Common myeloid progenitor, CD34-positive (primary cell): ENCODE measurements around the gene SLC7A5.

Source experiments
- CTCF ChIA-PET: fragments of 350-600 bp; sonication (Branson Sonifier 250); formaldehyde crosslinking; loops from one replicate; lab custom pipeline; 2021; ENCODE audit warnings: antibody characterized with exemption; lab: Charles Lee
- POLR2A ChIA-PET: fragments of 350-600 bp; sonication (Branson Sonifier 250); formaldehyde crosslinking; loops from one replicate; lab custom pipeline; 2021; ENCODE audit warnings: antibody characterized with exemption; lab: Charles Lee
- DNase-seq, 3 donors: peaks; one replicate each; pipeline versions ENCODE4 v3.0.0 to v3.0.0-alpha.2; 2013
- H3K27ac ChIP-seq, 2 experiments: 1 replicate in 1 of 2; 2 replicates in 1 of 2; pipeline ENCODE4 v1.7.0; 2013; ENCODE audit warnings: inconsistent platforms in 2 of 2, low read length in 2 of 2, mild to moderate bottlenecking in 2 of 2, low read depth in 1 of 2, moderate library complexity in 1 of 2; ENCODE audit not compliant: severe bottlenecking in 2 of 2, insufficient read depth in 1 of 2, poor library complexity in 1 of 2
- H3K27me3 ChIP-seq, 5 experiments: replicated peaks in 2 of 5; 1 replicate in 3 of 5; 2 replicates in 2 of 5; pipeline versions ENCODE4 v1.6.1 to v1.7.0; 2013; ENCODE audit warnings: low read length in 4 of 5, mild to moderate bottlenecking in 2 of 5, moderate library complexity in 2 of 5, inconsistent platforms in 1 of 5; ENCODE audit not compliant: insufficient read depth in 5 of 5, control insufficient read depth in 4 of 5
- H3K36me3 ChIP-seq, 4 experiments: 1 replicate in 2 of 4; 2 replicates in 2 of 4; pipeline versions ENCODE4 v1.6.1 to v1.7.0; 2013; ENCODE audit warnings: low read length in 3 of 4, control low read depth in 1 of 4, mild to moderate bottlenecking in 1 of 4; ENCODE audit not compliant: control insufficient read depth in 4 of 4, insufficient read depth in 4 of 4
- H3K4me1 ChIP-seq, 4 experiments: 1 replicate in 3 of 4; 2 replicates in 1 of 4; pipeline versions ENCODE4 v1.6.1 to v1.7.1; 2013; ENCODE audit warnings: low read length in 3 of 4, mild to moderate bottlenecking in 3 of 4, control low read depth in 1 of 4, inconsistent platforms in 1 of 4, moderate library complexity in 1 of 4; ENCODE audit not compliant: control insufficient read depth in 4 of 4, insufficient read depth in 4 of 4; ENCODE audit errors: control extremely low read depth in 1 of 4
- H3K4me3 ChIP-seq, 7 experiments: 1 replicate in 4 of 7; 2 replicates in 3 of 7; pipeline versions ENCODE4 v1.5.1 to v1.7.0; 2013; ENCODE audit warnings: mild to moderate bottlenecking in 7 of 7, low read length in 6 of 7, moderate library complexity in 6 of 7, inconsistent platforms in 2 of 7, low read depth in 2 of 7, control low read depth in 1 of 7; ENCODE audit not compliant: insufficient read depth in 4 of 7, control insufficient read depth in 1 of 7; ENCODE audit errors: extremely low read depth in 1 of 7
- H3K9me3 ChIP-seq, 5 experiments: 1 replicate in 4 of 5; 2 replicates in 1 of 5; pipeline versions ENCODE4 v1.6.1 to v1.7.1; 2013; ENCODE audit warnings: low read length in 4 of 5, mild to moderate bottlenecking in 2 of 5, inconsistent platforms in 1 of 5, low read depth in 1 of 5, moderate library complexity in 1 of 5; ENCODE audit not compliant: control insufficient read depth in 4 of 5, insufficient read depth in 2 of 5; ENCODE audit errors: control extremely low read depth in 1 of 5
- whole genome bisulfite sequencing: methylation state at CpG from one replicate; pipeline ENCODE4 v1.1.5; 2013; ENCODE audit not compliant: insufficient coverage; 5-methylcytosine and 5-hydroxymethylcytosine counted together

The SLC7A5 gene

GRCh38 chr16:87846705-87847466 is 22.4 kb downstream of the SLC7A5 start:
- peaks cover 0 to 97% (median 37%) of the 10 kb centered on the region in 4 experiments for H3K36me3 ChIP-seq
- WGBS: 95% methylated on average over 21 of the region's 25 CpGs
- no peak overlapping the region for H3K4me3 ChIP-seq
- no peak overlapping the region for H3K27ac ChIP-seq
- CTCF ChIA-PET: interaction anchor here (1.1 to 8.6 kb wide), 6 partner anchors 9 to 79 kb away, joined by 3 to 129 read pairs (median 6); partner anchors contain the start of gene SLC7A5
- H3K4me1 ChIP-seq: peaks cover 0 to 12% (median 7%) of the 10 kb centered on the region in 4 experiments
- DNase-seq: no peak
- H3K9me3 ChIP-seq: no peaks in the 10 kb centered on the region
- no peaks in the 10 kb centered on the region for H3K27me3 ChIP-seq
- POLR2A ChIA-PET: interaction anchor here (1.4 kb wide), 1 partner anchor 22 kb away, joined by 7 read pairs; the partner anchor contains the start of gene SLC7A5

- Histone ChIP-seq H3K9me3 (no peaks in the 10 kb centered on the region), H3K4me3 (no peak overlapping the region), H3K27me3 (no peaks in the 10 kb centered on the region), H3K27ac (no peak overlapping the region), H3K36me3 (peaks cover 0 to 97% (median 34%) of the 10 kb centered on the region in 4 experiments), H3K4me1 (peaks cover 0 to 12% (median 7%) of the 10 kb centered on the region in 4 experiments)
- ChIA-PET CTCF (interaction anchor here (1.2 to 8.6 kb wide), 8 partner anchors 8 to 66 kb away, joined by 3 to 129 read pairs (median 4); partner anchors contain the start of gene SLC7A5), POLR2A (no interaction called here)
- 94% methylated on average over 31 of the region's 31 CpGs for WGBS
- DNase-seq: no peak
These were observed 23.3 kb downstream of the SLC7A5 start for GRCh38 chr16:87845807-87846619.

DNA sequence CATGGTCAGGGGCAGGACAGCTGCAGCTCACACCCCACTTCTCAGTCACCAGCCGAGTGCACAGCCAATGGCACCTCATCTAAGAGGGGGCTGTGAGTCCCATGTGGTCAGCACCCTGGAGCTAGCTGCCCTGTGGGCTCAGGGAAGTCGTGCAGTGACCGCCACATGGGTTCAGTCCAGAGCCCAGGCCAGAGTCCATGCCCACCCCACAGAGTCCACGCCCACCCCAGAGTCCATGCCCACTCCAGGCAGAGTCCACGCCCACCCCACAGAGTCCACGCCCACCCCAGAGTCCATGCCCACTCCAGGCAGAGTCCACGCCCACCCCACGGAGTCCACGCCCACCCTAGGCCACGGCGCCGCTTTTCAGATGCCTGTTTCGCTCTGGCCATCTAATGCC is 24.1 kb downstream of the SLC7A5 start:
- POLR2A ChIA-PET: no interaction called here
- H3K36me3 ChIP-seq: peaks cover 0 to 97% (median 34%) of the 10 kb centered on the region in 4 experiments
- H3K4me1 ChIP-seq: peaks cover 0 to 10% (median 6%) of the 10 kb centered on the region in 4 experiments
- no peak overlapping the region for H3K4me3 ChIP-seq
- no peak overlapping the region for H3K27ac ChIP-seq
- no peaks in the 10 kb centered on the region for H3K9me3 ChIP-seq
- WGBS: 97% methylated on average over 10 of the region's 13 CpGs
- no peaks in the 10 kb centered on the region for H3K27me3 ChIP-seq
- DNase-seq: no peak
- CTCF ChIA-PET: interaction anchor here (1.2 to 1.4 kb wide), 3 partner anchors 18 to 61 kb away, joined by 3 read pairs; no protein-coding TSS in a partner anchor

DNA sequence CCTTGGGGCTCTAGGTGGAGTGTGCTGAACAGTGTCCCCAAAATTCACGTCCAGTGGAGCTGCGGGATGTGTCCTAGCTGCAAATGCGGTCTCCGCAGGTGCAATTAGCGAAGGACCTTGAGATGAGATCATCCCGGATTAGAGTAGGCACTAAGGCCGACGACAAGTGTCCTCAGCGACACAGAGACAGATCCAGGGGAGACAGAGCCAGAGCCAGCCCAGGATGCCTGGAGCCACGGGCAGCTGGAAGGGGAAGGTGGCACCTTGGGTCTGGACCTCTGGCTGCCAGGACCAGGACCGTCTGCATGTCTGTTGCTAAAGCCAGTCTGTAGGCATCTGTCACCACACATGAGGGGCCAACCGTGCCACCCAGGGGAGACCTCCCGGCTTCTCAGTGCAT is 24.5 kb downstream of the SLC7A5 start:
- Histone ChIP-seq H3K9me3 (no peaks in the 10 kb centered on the region), H3K4me1 (peaks cover 0 to 7% (median 3%) of the 10 kb centered on the region in 4 experiments), H3K36me3 (peaks cover 0 to 97% (median 37%) of the 10 kb centered on the region in 4 experiments), H3K4me3 (no peak overlapping the region), H3K27me3 (no peaks in the 10 kb centered on the region), H3K27ac (no peak overlapping the region)
- ChIA-PET CTCF (interaction anchor here (1.2 to 1.4 kb wide), 3 partner anchors 18 to 60 kb away, joined by 3 read pairs; no protein-coding TSS in a partner anchor), POLR2A (interaction anchor here (0.6 kb wide), 1 partner anchor 56 kb away, joined by 3 read pairs; no protein-coding TSS in a partner anchor)
- WGBS: 91% methylated on average over 13 of the region's 13 CpGs
- no peak for DNase-seq

- H3K36me3 ChIP-seq: peaks cover 0 to 97% (median 42%) of the 10 kb centered on the region in 4 experiments
- POLR2A ChIA-PET: interaction anchor here (0.6 kb wide), 1 partner anchor 56 kb away, joined by 3 read pairs; no protein-coding TSS in a partner anchor
- no peaks in the 10 kb centered on the region for H3K27me3 ChIP-seq
- DNase-seq: no peak
- no peak overlapping the region for H3K27ac ChIP-seq
- no peak overlapping the region for H3K4me3 ChIP-seq
- CTCF ChIA-PET: interaction anchor here (0.7 kb wide), 1 partner anchor 23 kb away, joined by 3 read pairs; no protein-coding TSS in a partner anchor
- peaks cover 0 to 7% (median 3%) of the 10 kb centered on the region in 4 experiments for H3K4me1 ChIP-seq
- H3K9me3 ChIP-seq: no peaks in the 10 kb centered on the region
- 94% methylated on average over 27 of the region's 30 CpGs for WGBS
These were observed 25.1 kb downstream of the SLC7A5 start for GRCh38 chr16:87844120-87844733.

- Histone ChIP-seq H3K36me3 (peaks cover 0 to 97% (median 43%) of the 10 kb centered on the region in 4 experiments), H3K9me3 (no peaks in the 10 kb centered on the region), H3K27ac (no peak overlapping the region), H3K4me3 (no peak overlapping the region), H3K4me1 (peaks cover 0 to 7% (median 3%) of the 10 kb centered on the region in 4 experiments), H3K27me3 (no peaks in the 10 kb centered on the region)
- DNase-seq: no peak
- ChIA-PET POLR2A (interaction anchor here (0.6 kb wide), 1 partner anchor 61 kb away, joined by 3 read pairs; no protein-coding TSS in a partner anchor), CTCF (interaction anchor here (0.7 kb wide), 1 partner anchor 23 kb away, joined by 3 read pairs; no protein-coding TSS in a partner anchor)
- 98% methylated on average over 11 of the region's 17 CpGs for WGBS
These were observed 25.6 kb downstream of the SLC7A5 start for GRCh38 chr16:87843678-87844105.
